ENCODE results near the gene EEFSEC.
A peak's percentile ranks its signal among the peaks of the same experiment; 100 is the strongest.
"Not testable (repeated sequence)": the region's sequence is repeated elsewhere in the genome, so short reads cannot be mapped to it uniquely, and the experiment has no call there.

EEFSEC gene

DNA sequence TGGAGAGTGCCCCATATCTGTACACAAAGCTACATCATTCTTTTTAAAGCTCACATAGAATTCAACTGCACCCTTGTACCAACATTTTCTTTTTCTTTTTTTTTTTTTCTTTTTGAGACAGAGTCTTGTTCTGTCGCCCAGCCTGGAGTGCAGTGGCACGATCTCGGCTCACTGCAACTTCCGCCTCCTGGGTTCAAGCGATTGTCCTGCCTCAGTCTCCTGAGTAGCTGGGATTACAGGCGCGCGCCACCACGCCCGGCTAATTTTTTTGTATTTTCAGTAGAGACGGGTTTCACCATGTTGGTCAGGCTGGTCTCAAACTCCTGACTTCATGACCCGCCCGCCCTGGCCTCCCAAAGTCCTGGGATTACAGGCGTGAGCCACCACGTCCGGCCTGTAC lies 1.1 kb downstream of the EEFSEC start:
- DNase-seq = not testable (repeated sequence)

GRCh38 chr3:128155616-128156360 lies 2.5 kb downstream of the EEFSEC start:
- DNase-seq = no peak

- DNase-seq = no peak
These were observed 7.4 kb downstream of the EEFSEC start for GRCh38 chr3:128160661-128161060.

DNA sequence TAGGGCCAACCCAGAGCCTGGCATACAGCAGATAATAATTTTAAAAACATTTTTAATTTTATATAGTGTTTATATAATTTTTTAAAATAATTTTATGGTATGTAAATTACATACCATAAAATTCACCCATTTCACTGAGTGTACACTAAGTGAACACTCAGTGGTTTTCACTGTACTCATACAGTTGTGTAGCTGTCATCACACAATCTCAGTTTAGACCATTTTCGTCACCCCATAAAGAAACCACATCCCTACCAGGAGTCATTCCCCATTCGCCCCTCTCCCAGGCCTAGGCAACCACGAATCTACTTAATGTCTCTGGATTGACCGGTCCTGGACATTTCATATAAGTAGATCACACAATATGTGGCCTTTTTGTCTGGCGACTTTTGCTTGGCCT lies 10.2 kb downstream of the EEFSEC start:
- no peak for DNase-seq

GRCh38 chr3:128166971-128167453 lies 13.7 kb downstream of the EEFSEC start:
- no peak for DNase-seq

- no peak for DNase-seq
These were observed 14.3 kb downstream of the EEFSEC start for GRCh38 chr3:128167646-128167972.

- no peak for DNase-seq
These were observed 14.8 kb downstream of the EEFSEC start for GRCh38 chr3:128167973-128168674.

- no peak for DNase-seq
These were observed 15.6 kb downstream of the EEFSEC start for GRCh38 chr3:128168836-128169235.

- DNase-seq = peak; percentile 77
These were observed 17.7 kb downstream of the EEFSEC start for GRCh38 chr3:128170866-128171516.

DNA sequence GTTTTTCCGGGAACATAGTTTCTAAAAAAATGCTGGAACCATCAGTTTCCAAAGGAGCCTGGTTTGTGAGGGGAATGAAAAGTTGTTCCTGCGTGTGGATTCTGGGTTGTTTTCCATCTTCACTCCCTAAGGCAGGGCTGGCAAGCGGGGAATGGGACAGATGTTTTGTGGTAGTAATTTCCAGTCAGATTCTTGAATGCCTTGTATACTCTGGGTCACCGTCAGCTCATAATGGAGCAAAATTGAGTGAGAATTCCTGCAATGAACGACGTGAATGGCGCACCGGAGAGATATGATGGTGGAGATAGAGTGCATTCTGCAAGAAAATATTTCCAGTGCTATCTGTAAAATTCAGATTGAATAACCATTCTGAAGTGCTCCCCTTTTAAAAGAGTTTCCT lies 19.9 kb downstream of the EEFSEC start:
- no peak for DNase-seq

- no peak for DNase-seq
These were observed 20.6 kb downstream of the EEFSEC start for GRCh38 chr3:128173849-128174248.

GRCh38 chr3:128174675-128175590 lies 21.7 kb downstream of the EEFSEC start:
- DNase-seq = no peak

- DNase-seq = no peak
These were observed 22.5 kb downstream of the EEFSEC start for GRCh38 chr3:128175768-128176167.

GRCh38 chr3:128176276-128176833 lies 23.1 kb downstream of the EEFSEC start:
- no peak for DNase-seq

GRCh38 chr3:128177865-128178264 lies 24.6 kb downstream of the EEFSEC start:
- no peak for DNase-seq

- DNase-seq = no peak
These were observed 25.7 kb downstream of the EEFSEC start for GRCh38 chr3:128178782-128179483.

DNA sequence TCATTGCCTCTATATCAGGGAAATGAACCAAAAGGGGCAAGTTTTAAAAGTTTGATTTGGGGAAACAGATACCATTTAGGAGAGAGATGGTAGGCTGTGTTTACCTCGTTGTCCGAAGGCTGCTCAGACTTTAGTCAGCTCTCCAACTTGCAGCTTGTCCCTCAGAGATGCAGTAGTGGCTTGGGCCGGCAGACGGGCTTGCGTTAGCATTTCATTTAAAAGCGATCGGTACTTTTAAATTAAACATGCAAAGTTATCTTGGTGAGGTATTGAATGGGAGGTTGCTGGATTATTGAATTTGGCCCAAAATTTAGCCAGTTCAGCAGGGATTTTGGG lies 26.2 kb downstream of the EEFSEC start:
- no peak for DNase-seq

DNA sequence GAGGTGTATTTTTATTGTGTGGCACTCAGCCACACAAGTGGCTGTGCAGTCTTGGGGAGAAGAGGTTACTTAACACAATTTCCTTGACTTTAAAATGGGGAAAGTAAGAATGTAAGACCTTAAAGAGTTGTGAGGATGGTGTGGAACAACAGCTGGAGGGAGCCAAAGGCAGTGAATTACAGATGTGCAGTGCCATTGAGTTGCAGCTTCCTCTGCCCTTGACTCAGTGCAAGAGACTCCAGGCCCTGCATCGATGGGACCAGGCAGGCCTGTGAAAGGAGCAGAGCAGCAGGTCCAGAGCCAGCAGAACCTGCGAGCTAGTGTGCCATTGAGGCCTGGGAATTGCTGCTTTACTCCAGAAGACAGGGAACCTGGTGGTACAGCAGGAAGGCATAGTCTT lies 27.2 kb downstream of the EEFSEC start:
- no peak for DNase-seq

GRCh38 chr3:128180913-128181312 lies 27.6 kb downstream of the EEFSEC start:
- no peak for DNase-seq

GRCh38 chr3:128182656-128183055 lies 29.4 kb downstream of the EEFSEC start:
- no peak for DNase-seq

- no peak for DNase-seq
These were observed 32.6 kb downstream of the EEFSEC start for GRCh38 chr3:128185630-128186447.

Data from EL (cell line).